Smooth muscle cell of the brain vasculature (primary cell): ENCODE data around the gene ROR1.

ENCODE experiments used
- DNase-seq: peaks from one replicate; pipeline ENCODE4 v3.0.0-alpha.2; 2012; ENCODE audit warnings: low read depth, low spot score

The ROR1 gene

DNA sequence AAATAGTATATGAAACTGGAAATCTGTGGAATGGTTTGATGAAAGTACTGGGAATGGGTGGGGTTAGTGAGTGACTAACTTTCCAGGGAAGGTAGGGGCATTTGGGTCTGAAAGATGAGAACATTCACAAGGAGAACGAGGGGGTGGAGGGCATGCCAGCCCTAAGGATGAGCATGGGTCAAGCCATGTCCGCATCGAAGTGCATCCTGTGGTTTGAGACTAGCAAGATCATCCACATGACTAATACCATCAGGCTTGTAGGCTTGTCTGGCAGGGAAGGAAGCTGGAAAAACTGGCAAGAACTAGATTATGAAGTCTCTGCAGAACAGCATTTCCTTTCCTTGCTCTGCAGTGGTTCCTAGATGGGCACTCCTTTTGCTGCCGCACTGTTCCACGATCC, 359.2 kb downstream of the ROR1 start:
- DNase-seq = peak; percentile 24

DNA sequence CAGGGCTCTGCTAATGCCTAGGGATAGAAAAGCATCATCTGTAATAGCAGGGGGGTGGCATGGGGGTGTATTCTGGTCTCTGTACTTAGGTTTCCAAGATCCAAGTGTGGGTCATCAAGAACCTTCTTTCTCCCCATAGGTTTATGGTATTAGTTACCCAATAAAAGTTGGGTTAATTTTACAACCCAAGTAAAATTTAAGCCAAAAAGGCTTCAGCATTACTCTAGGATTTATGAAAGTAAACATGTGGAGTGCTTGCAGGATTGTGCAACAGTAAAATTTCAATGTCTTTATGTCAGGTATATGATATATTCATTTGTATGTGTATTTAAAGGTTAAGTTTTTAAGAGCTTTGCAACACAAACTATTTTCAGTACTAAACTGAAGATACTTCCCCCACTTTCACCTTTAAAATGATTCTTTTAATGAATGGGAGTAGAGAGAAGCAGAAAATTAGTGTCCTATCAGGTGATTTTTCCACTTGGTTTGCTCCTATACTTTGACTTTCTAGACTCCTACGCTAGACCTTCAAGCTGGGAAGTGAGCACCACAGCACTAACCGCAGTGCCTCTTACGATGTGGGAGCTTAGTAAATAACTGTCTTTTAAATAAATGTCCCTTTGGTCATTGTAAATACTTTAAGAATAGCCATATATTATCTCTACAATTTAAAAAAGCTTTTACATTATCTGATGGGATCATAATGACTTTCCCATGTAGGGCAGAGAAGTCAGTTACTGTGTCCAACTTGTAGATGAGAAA, 361.8 kb downstream of the ROR1 start:
- no peak for DNase-seq

DNA sequence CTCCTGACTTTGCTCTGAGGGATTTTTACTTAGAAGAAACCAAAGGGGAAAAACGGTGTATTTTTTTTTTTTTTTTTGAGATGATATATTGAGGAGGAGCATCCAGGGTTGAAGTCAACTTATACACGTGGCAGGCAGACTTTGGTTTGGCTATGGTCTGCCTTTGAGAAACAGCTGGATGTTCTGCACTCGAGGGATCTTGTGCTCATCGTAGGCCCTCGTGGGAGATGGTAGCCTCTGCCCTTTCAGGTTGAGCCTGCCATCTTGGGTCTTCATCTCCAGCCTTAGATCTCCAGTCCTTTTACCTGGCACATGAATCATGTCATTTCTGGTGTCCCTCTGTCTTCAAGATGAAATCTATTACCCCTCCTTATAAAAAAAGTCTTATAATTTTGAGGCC, 362.5 kb downstream of the ROR1 start:
- no peak for DNase-seq

DNA sequence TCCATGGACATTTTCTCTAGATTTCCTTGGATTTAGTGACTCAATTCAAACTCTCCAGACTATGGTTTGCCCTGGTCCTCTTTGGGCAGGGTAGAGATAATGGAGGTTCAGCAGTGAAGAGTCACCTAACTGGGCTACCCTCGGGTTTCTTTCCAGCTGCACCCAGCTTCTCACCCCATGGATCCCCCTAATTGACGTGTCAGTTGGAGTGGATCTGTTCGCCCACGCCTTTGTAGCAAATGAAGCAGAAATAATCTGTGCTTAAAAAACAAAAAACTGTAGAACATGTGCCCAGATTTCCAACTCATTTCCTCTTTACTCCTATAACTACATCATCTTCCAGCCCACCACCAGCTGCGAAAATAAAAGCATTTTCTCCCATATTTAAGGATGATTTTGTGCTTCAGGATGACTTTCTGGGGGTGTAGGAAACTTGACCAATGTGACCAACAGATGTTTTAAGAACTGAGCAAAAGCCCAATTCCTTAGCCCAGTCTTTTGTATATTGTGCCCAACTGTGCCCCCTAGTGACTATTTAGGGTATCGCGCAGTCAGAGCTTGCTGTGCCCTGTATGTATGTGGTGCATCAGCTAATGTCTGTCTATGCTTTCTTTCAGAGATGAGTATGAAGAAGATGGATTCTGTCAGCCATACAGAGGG, 363.1 kb downstream of the ROR1 start:
- peak; percentile 78 for DNase-seq

DNA sequence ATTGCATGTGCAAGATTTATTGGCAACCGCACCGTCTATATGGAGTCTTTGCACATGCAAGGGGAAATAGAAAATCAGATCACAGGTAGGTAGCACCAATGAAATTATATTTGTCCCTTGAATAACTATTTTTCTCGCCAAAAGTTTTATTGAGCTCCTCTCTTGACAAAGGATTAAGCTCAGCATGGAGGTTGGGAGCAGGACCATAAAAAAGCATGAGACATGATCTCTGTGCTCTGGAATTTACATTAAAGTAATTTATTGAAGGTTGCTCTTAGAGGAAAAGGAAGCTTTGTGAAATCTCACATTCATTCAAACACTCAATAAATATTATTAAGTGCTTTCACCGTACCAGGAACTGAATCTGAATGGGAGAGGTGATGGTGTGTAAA, 363.6 kb downstream of the ROR1 start:
- DNase-seq = no peak

DNA sequence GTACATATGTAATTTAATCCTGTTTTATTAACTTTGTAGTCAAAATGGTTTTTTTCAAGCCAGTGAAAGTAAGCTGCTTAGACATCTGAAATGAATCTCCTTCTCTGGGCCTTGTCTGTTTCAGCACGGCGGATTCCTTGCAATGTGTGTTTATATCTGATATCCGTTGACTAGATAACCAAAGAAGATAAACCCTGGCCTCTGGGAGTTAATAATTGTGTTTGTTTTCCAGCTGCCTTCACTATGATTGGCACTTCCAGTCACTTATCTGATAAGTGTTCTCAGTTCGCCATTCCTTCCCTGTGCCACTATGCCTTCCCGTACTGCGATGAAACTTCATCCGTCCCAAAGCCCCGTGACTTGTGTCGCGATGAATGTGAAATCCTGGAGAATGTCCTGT, 366.1 kb downstream of the ROR1 start:
- no peak for DNase-seq

DNA sequence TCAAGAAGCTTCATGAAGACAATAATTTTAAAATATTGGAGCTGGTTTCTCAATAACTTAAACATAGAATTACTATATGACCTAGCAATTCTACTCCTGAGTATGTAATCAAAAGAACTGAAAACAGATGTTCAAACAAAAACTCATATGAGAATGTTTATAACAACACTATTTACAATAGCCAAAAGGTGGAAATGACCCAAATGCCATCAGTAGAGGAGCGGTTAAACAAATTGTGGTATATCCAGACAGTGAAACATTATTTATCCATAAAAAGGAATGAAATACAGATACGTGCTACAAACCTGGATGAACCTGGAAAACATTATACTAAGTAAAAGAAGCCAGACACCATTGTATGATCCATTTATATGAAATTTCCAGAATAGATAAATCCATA, 366.8 kb downstream of the ROR1 start:
- no peak for DNase-seq

DNA sequence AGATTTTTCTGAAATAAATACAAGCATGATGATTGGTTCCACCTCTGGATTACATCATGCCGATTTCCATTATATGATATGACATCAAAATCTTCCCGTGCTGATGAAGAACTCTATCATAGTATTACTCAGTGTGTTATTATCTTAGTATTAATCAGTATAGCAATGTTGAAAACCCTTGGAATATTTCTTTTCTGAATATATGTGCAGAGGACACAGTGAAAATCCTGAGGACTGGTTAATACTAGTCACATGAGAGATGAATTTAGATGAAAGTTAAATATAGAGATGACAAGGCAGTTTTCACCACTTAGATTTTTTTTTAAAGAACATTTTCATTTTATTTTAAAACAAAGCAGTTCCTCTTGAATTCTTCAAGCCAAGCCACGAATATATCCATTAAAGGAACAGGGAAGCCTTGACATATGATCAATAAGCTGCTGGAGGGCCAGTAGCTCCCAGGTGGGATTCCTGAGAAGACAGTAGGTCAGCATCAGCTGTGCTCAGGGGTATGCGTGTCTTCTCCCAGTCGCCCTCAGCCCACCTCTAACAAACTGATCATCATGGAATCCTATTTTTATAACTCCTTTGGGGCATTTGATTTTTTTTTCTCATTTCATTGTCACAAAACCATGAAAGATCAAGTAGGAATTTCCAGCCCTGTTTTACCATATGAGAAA, 373.4 kb downstream of the ROR1 start:
- DNase-seq = no peak

DNA sequence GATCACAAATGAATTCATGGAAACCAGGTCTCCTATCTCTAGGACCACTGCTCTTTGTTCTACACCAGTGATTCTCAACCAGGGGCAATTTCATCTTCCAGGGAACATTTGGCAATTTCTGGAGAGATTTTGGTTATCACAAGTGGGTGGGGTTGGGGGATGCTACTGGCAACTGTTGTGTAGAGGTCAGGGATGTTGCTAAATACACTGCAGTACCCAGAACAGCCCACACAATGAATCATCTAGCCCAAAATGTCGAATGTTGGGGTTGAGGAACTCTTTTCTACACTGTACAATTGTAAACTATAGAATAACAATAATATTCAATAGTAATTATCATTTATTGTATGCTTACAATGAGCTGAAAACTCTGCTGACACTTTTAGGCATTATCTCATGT, 373.9 kb downstream of the ROR1 start:
- no peak for DNase-seq

DNA sequence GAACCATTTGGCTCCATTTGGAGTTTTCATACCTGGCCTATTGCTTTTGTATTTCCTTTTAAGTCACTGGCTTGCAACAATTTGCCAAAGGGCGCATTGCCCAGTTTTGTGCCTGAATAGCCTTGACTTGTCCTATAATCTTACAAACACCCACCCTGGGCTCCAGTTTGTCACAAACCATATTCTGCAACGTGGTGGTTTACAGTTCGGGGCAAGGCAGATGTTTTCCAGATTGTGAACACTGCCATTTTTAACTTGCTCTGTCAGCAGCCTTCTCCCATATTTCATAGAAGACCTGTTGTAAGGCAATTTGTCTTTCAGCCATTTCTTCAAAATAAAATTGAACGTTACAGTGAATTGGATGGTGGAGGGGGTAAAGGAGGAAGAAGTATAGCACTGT, 376.4 kb downstream of the ROR1 start:
- DNase-seq = no peak

DNA sequence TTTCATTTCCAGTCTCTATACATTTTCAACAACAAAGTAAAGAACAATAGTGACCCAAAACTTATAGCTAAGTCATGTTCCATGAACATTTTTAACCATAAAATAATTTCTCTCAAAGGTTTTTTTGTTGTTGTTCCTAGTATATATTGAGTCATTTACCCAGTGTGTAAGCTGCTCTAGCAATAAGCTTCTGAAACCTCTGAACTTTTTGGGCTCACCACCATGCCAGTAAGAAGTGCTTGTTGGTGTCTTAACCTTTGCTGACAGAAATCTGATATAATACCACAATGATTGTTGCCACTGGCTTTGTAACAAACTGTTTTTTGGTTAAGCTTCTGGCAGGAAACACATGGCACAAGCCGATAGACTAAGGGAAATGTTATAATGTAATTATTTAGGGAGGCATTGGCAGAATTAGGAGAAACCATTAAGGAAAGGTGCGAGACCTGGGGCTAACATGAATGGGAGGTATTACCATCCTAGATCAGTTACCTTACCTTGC, 377.0 kb downstream of the ROR1 start:
- DNase-seq = no peak

DNA sequence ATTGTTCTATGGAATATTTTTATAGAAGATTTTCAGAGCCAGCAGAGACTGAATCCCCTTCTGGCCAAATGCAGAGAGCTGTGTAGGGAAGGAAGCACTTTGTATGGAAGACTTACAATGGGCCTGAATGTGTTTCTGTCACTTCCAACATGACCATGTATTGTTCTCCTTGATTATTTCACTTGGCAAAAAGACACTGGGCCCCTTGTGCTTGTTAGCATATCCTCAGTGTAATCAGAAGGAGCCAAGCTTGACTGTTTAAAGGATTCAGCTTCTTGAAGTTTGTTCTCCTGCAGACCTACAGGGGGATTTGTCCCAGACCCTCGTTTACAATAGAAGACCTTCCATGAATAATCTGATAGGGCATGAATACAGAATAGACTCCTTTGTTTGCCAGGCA, 381.5 kb downstream of the ROR1 start:
- no peak for DNase-seq

DNA sequence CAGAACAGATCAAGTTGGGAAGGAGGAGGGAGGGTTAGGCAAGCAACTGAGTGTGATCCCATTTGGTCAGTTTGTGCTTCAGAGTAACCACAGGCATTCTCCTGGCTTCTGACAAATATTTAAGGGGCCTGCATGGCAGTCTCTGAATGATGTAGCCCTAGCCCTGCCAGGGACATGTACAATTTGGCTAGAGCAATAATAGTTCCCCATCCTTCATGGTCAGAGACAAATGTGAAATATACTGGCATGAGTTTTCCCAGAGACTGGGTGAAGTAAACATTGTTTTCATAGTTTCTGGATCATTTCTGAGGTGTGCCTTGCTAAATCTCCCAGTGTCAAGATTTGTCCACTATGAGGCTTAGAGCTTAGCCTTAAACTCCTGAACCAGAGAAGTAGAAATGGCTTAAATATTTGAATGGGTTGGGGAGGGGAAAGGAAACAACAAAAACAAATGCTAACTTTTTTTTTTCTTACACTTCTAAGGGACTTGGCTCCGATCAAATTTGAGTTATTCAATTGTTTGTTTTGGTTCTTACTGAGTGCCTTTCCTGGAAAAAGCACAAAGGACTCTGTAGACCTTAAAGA, 387.6 kb downstream of the ROR1 start:
- DNase-seq = no peak

DNA sequence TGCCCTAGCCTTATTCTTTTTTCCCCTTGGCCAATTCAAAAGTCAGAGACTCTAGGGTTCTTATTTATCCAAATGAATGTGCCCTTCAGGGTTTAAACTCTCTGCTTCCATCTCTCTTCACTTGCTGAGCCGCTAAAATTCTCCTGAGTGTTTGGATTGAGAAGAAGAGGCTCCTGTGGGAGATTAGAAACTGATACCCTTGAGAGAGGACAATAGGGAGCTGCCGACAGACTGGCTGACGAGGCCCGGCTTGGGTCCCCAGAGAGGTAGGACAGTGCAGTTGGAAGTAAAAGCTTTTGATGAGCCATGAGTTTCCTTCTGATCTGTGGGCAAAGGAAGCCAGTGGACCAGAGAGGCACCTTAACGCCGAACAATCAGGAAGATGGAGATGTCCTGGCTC, 388.3 kb downstream of the ROR1 start:
- no peak for DNase-seq

DNA sequence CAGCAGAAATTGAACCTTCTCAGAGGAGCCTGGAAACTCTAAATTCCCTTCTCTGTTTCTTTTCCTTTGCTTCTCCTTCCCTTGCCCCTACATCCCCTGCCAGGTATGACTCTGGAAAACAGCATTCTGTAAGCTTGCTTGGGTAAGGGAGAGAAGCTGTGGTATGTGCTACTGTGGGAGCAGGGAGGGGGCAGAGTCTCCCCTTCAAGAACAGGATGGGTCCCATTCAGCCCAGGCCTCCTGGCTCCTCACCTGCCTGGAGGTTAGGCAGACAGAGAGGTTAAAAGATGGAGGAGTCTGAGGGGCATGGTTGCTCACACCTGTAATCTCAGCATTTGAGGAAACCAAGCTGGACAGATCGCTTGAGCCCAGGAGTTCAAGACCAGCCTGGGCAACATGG, 389.0 kb downstream of the ROR1 start:
- DNase-seq = no peak

DNA sequence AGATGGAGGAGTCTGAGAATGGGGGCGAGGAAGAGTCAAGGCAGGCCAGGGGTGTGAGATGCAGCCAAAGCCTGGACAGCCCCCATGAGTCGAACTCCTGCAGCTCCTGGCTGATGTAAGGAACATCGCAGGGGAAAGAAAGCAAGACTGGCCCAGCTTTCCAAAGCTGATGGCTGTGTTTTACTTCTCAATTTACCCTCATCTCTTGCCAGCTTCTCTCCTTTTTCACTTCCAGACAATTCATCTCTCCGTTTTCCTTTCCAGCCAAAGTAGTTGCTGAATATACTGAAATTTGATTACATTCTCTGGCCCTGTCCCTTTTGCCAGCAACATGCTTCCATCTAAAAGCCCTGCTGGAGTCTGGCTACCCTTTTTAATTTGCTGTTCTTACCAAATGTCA, 389.6 kb downstream of the ROR1 start:
- DNase-seq = no peak

DNA sequence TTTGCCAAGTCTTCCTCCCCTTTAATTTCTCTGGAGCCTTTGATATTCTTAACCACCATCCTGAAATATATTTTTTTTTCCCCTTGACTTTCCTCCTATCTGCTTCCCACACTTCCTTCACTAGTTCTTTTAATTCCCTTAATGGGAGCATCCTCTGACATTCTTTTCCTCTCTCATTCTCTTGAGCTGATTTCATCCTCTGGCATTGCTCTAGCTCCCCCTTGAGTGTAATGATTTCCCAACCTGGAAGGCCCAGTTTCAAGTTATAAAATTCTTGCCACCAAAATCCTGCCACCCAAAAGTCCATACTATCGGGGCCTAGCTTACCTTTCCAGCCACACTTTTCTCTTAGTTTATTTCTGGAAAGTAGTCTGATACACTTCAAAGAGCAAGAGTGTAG, 390.2 kb downstream of the ROR1 start:
- DNase-seq = no peak

DNA sequence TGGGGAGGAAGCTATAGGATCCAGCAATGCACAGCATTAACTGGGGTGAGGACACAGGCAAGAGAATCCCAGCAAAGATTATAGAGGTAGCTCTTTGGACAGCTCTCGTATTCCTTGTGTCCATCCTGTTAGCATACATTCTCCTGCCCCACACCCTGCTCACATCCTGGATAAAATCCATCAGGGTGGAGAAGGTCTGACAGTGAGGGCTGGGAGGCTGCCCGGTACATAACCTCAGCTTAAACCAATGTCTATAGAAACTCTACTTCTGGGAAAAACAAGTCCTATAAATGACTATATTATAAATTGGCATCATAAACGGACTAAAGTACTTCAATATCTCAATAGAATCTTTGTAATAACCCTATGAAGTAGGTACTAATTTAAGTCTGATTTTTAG, 392.8 kb downstream of the ROR1 start:
- no peak for DNase-seq

DNA sequence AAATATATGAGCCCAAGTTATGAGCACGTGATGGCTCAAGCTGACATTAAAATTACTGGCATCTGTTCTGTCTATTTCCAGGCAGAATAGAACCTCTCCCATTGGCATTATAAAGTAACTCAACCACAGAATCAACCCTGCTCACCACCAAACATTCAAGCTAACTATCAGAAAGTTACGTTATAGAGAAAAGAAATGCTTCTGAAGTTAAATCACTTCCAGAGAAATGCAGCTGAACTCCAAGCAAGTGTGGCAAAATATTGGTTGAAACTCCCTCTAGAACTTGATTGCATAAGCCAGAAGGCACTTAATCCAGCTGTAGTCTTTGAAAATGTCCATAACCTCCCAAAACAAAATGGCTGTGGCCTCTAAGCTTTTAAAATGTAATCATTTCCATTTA, 393.4 kb downstream of the ROR1 start:
- no peak for DNase-seq

DNA sequence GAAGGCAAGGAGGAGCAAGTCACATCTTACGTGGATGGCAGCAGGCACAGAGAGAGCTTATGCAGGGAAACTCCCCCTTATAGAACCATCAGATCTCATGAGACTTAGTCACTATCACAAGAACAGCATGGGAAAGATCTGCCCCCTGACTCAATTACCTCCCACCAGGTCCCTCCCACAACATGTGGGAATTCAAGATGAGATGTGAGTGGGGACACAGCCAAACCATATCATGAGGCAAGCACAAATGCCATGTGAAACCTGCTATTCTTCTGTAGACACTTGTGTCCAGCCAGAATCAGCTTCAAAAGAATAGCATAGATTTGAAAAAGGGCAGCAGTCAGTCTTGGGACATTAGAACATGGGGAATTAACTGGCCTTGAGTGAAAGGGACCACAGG, 397.4 kb downstream of the ROR1 start:
- DNase-seq = no peak

DNA sequence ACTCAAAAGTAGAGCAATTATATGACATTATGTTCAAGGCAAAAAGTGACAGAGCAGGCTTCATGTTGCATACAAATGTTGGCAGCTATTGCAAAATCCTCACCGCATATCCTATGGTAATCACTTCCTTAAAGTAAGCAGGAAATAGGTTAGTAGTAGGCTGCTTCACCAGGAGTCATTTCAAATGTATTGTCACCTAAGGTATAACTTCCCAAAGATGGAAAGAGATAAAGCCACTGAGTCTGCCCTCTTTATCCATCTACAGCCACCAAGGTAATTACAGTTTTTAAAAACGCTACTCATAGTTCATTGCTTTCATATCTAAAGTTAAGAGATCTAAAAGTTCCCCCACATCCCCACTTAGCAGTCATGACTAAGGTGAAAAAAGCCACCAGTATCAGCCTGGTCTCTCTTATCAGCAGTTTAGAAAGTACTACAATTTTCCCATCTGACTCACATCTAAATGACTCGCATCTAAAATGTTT, 398.0 kb downstream of the ROR1 start:
- no peak for DNase-seq

DNA sequence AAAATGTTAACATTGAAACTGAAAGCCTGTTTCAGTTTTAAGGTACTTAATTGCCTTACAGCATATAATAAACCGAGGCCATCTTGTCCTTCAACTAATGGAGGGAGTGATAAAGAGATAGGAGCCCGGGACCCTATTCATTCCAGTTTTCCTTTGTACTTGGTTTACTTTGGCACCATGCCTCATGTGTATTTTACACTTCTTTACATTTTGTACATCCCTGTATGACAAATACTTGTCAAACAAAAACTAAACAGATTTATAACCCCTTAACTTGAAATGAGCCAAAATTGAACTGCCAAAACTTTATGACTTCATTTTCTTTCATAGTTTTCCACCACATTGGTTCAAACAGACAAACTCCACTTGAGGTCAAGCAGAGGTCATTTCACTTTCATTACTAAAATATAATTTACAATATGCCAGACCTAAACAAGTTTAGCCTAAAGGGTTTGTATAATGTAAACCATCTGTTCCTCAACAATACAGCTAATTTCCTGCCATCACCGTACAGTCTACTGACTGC, 398.7 kb downstream of the ROR1 start:
- DNase-seq = no peak
